ENCODE data around the gene PDCD1. TPM values are rescaled to one million over a fixed set of nuclear protein-coding genes. Genes with fewer than 3 reads are reported as not detected.

The PDCD1 gene
- total and polyA plus RNA-seq, 7 donors = 0.14 to 3.2 (median 0.67) TPM; not detected in 3

DNA sequence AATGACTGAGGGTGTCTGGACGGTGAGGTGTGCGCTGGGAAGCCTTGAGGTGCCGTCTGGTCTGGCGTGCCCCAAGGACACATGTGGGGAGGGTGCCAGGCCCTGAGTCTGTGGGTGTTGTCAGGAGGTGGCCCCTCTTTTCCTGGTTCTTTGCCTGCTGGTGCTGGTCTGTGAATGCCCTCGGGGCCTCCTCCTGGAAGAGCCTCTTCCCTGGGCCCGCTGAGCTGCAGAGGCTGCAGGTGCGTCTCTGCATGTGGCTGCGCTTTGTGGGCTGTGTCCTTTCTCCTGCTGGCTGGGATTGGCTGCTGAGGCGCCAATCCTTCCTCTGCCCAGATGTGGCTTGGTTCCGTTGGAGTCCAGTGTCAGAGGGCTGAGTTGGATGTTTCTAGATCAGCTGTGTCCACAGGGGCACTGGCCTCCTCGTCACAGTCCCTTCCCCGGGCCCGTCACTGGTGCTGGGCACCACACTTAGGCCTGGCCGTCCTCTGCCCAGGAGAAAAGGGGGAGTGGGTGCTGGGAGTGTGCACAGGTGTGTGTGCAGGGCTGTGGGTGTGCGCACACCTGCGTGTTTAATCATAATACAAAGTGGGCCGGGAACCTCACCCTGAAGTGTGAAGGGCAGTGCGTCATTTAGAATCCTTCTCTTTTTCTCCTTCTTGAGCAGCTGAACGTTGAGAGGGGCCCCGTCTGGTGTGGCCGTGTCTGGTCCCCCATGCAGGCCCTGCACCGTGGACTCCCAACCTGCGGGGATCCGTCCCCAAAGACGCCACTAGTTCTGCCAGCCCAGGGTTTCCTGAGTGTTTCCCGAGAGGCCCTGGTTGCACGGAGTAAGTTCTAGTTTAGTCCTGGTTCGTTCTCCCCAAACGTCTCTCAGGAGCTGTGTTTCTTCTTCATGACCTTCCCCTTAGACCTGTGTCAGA lies 46.4 kb upstream of the PDCD1 start:
- WGBS, 2 donors = 90 to 92% methylated on average over 29 of the region's 29 CpGs
- no peak overlapping the region for H3K4me3 ChIP-seq
- peaks cover 0 to 13% (median 3%) of the 10 kb centered on the region in 4 donors for H3K4me1 ChIP-seq
- no peaks in the 10 kb centered on the region for H3K36me3 ChIP-seq
- no peaks in the 10 kb centered on the region for H3K9me3 ChIP-seq
- H3K27ac ChIP-seq = no peak overlapping the region
- no peak for DNase-seq
- TF ChIP-seq, protein P1, sequence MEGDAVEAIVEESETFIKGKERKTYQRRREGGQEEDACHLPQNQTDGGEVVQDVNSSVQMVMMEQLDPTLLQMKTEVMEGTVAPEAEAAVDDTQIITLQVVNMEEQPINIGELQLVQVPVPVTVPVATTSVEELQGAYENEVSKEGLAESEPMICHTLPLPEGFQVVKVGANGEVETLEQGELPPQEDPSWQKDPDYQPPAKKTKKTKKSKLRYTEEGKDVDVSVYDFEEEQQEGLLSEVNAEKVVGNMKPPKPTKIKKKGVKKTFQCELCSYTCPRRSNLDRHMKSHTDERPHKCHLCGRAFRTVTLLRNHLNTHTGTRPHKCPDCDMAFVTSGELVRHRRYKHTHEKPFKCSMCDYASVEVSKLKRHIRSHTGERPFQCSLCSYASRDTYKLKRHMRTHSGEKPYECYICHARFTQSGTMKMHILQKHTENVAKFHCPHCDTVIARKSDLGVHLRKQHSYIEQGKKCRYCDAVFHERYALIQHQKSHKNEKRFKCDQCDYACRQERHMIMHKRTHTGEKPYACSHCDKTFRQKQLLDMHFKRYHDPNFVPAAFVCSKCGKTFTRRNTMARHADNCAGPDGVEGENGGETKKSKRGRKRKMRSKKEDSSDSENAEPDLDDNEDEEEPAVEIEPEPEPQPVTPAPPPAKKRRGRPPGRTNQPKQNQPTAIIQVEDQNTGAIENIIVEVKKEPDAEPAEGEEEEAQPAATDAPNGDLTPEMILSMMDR (IDR thresholded peaks at IDR 0.05) = no peak
- TF ChIP-seq EP300 (IDR thresholded peaks at IDR 0.05) (no peak), POLR2AphosphoS5 (IDR thresholded peaks at IDR 0.05) (no peak), POLR2A (IDR thresholded peaks at IDR 0.05) (no peak)
- intact Hi-C loops (cut with DNase I) = no loop called here
- peaks cover 0 to 10% (median 0%) of the 10 kb centered on the region in 3 donors for H3K27me3 ChIP-seq

DNA sequence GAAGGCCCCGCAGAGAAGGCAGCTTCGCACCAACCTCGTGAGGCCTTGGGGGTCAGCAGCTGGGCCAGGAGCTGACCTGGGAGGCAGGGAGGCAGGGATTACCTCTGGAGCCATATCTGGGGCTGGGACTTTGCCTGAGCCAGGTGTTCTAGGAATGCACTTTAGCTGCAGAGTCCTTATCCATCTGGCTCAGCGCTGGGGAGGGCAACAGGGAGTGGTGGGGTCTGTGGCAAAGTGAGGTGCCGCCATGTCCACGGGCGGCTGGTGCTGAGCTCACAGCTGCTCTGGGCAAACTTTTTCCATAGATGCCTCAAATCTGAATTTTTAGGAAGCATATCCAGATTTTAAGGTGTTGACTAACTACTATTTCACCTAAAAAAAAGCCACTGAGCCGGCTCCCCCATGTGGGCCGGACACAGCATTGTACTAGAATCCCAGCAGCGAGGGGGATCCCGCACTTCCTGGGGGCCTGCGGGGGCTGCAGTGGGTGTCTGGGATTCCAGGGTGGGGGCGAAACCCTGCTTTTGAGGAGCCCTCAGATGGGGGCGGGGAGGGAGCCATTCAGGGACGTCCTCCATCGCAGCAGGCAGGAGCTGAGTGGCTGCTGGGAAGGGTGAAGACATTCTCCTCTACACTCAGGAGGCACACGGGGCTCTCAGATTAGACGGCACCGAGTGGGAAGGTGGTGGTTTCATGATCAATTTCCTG lies 45.5 kb upstream of the PDCD1 start:
- Histone ChIP-seq H3K4me1 (peaks cover 0 to 13% (median 5%) of the 10 kb centered on the region in 4 donors), H3K27ac (no peak overlapping the region), H3K9me3 (no peaks in the 10 kb centered on the region), H3K4me3 (no peak overlapping the region), H3K27me3 (peaks cover 0 to 10% (median 0%) of the 10 kb centered on the region in 3 donors), H3K36me3 (no peaks in the 10 kb centered on the region)
- TF ChIP-seq POLR2AphosphoS5 (IDR thresholded peaks at IDR 0.05) = no peak
- TF ChIP-seq, protein P1 (IDR thresholded peaks at IDR 0.05) = no peak
- TF ChIP-seq POLR2A (IDR thresholded peaks at IDR 0.05) = no peak
- no peak for TF ChIP-seq EP300 (IDR thresholded peaks at IDR 0.05)
- 88 to 94% methylated on average over 19 of the region's 19 CpGs for WGBS, 2 donors
- no peak for DNase-seq
- intact Hi-C loops (cut with DNase I) = no loop called here

DNA sequence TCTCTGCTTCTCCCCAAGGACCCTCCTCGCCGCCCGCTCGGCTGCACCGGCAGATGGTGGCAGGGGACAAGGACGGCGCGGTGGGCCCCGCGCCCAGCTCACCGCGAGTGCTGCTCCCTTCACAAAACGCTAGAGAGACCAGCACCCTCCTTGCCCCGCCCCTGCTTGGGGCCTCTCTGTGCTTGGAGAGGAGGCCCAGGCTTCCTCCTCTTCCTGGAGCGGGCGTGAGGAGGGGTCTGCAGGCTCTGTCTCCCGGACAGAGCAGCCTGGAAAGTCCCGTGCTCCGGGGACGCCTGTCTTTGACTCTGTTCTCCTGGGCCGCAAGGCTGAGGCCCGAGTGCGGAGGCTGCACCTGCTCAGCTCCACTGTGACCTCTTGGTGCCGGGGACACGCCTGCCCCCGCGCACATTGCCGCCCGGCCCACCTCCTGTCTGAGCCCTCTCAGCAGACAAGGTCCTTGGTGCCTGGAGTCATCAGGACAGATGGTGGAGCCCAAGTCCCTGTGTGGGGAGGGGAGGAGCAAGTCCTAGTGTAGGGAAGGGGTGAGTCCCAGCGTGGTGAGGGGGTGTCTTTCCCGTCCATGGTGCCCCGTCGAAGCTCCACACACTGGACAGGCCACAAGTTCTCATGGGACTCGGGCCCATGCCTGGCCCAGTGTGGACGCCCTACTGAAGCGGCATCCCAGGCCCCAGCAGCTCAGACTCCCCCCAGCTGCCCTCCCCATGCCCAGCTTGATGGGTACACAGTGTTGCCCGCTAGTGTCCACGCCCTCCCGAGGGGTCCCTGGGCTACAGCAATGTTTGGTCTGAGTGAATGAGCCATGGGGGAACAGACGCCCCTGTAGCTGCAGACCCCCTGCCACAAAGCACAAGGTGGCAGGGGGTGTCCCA lies 44.7 kb upstream of the PDCD1 start:
- intact Hi-C loops (cut with DNase I) = no loop called here
- H3K27me3 ChIP-seq = peaks cover 0 to 10% (median 0%) of the 10 kb centered on the region in 3 donors
- no peak overlapping the region for H3K27ac ChIP-seq
- H3K9me3 ChIP-seq = no peaks in the 10 kb centered on the region
- no peaks in the 10 kb centered on the region for H3K36me3 ChIP-seq
- DNase-seq = no peak
- H3K4me3 ChIP-seq = no peak overlapping the region
- 94 to 95% methylated on average over 40 of the region's 40 CpGs for WGBS, 2 donors
- H3K4me1 ChIP-seq = peaks cover 0 to 13% (median 8%) of the 10 kb centered on the region in 4 donors
- TF ChIP-seq, protein P1 (IDR thresholded peaks at IDR 0.05) = no peak
- TF ChIP-seq POLR2AphosphoS5 (IDR thresholded peaks at IDR 0.05) (no peak), EP300 (IDR thresholded peaks at IDR 0.05) (no peak), POLR2A (IDR thresholded peaks at IDR 0.05) (no peak)

DNA sequence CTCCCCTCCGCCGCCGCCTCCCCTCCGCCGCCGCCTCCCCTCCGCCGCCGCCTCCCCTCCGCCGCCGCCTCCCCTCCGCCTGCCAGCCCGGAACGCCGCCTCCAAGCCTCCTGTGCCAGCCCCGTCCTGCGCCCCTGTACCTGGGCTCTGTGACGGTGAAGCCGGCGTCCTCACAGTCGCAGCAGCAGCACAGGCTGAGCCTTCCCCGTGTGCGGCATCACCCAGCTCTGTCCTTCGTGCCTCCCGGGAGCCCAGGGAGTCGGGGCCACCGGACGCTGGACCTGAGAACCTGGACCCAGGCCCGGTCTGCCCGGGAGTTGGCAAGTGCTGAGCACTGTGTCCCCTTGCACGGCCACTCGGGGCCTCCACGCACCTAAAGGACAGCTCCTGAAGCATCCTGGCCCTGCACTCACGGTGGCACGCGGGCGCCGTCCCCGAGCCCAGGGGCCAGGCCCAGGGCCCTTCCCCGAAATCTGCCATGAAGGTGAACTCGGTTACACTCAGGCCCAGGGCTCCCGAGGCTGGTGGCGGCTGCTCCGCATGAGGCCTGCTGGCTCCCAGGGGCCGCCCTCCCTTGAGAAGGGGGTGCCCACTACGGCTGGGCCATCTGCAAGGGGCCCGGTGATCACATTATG lies 43.8 kb upstream of the PDCD1 start:
- 81 to 84% methylated on average over 48 of the region's 48 CpGs for WGBS, 2 donors
- H3K4me1 ChIP-seq = peaks cover 0 to 13% (median 8%) of the 10 kb centered on the region in 4 donors
- no peak overlapping the region for H3K27ac ChIP-seq
- no peaks in the 10 kb centered on the region for H3K36me3 ChIP-seq
- H3K27me3 ChIP-seq = peaks cover 0 to 10% (median 0%) of the 10 kb centered on the region in 3 donors
- H3K9me3 ChIP-seq = no peaks in the 10 kb centered on the region
- intact Hi-C loops (cut with DNase I) = no loop called here
- no peak for DNase-seq
- TF ChIP-seq EP300 (IDR thresholded peaks at IDR 0.05) = no peak
- no peak for TF ChIP-seq POLR2AphosphoS5 (IDR thresholded peaks at IDR 0.05)
- TF ChIP-seq, protein P1 (IDR thresholded peaks at IDR 0.05) = no peak
- TF ChIP-seq POLR2A (IDR thresholded peaks at IDR 0.05) = no peak
- H3K4me3 ChIP-seq = peak overlapping the region in 3 of 4 donors; percentile 28 to 48 (median 30)

All from sigmoid colon (tissue), 7 donors.